Kidney capillary endothelial cell (primary cell): ENCODE data around the gene TMCO4.
"Not testable (repeated sequence)": the region's sequence is repeated elsewhere in the genome, so short reads cannot be mapped to it uniquely, and the experiment has no call there.

Source experiments
- DNase-seq: peaks from one replicate; pipeline ENCODE4 v3.0.0-alpha.2; 2018; ENCODE audit warnings: low spot score

TMCO4 gene

DNA sequence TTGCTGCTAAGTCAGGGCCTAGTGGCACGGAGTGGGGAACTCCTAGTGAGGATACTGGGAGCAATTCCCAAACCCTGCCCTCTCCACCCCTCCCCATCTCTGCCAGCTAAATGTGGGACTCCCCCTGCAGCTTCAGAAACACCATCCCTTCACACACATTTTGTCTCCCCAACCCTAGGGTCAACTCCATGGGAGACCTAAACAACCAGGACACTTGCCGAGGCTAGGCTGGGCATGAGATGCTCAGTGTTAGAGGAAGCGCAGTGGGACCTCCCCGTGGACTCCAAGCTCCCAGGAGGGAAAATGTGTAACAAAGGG is 13.9 kb upstream of the TMCO4 start:
- no peak for DNase-seq

DNA sequence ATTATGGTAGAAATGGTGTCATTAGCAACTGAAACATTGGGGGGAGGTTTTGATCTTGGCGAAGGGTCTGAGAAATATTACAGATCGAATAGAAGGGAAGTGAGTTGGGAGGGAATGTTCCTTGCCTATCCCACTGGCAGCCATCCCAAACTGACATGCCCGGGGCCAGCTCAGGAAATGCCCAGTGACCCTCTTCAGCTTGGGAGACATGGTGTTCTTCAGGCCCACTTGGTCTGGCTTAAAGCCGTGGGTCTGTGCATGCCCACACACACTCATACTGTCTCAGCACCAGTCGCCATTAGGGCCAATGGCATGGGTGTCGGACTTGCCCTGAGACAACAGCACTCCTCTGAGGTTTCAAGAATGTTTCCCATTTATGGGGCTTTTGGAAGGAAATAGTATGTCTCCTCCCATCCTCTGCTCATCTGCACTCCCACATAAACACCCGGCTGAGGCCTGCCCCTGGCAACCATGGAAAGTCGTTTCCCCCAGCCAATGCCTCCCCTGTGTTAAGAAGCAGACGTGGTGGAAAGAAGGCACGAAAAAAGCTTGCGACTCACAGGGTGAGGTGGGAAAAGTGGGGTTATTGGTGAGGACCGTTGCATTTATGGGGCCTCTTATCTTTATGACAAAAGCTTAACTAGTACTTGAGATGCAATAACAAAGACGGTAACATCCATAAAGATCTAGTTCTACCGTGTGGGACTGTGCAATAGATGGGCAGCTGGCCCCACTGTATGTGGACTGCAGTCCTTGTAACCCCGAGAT is 13.3 kb upstream of the TMCO4 start:
- no peak for DNase-seq

DNA sequence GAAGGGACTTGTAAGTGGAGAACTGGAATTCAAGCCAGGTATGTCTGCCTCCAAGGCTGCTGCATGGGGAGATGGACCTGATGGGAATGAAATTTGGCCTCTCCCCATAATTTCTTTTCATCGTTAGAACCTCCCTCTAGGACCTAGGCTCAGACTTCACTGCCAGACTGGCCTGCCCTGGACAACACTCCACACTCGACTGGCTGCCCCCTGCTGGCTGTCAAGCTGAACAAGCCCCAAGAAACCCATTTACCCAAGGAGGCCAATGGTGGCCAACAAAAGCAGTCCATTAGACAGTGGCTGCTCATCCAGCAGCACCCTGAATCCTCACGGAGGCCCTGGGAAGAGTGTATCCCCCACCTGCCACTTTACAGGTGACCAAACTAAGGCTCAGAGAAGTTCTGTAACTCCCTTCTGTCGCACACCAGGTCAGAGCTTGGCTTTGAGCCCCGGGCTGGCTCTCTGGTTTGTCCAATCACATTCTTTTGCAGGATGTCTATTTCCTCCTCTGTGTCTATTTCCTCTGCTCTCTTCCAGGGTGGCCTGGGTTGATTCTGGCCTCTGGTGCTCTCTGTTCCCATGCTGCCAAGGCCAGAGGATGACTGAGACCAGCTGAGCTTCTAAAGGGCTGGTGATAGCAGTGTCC is 11.6 kb upstream of the TMCO4 start:
- peak; percentile 29 for DNase-seq

DNA sequence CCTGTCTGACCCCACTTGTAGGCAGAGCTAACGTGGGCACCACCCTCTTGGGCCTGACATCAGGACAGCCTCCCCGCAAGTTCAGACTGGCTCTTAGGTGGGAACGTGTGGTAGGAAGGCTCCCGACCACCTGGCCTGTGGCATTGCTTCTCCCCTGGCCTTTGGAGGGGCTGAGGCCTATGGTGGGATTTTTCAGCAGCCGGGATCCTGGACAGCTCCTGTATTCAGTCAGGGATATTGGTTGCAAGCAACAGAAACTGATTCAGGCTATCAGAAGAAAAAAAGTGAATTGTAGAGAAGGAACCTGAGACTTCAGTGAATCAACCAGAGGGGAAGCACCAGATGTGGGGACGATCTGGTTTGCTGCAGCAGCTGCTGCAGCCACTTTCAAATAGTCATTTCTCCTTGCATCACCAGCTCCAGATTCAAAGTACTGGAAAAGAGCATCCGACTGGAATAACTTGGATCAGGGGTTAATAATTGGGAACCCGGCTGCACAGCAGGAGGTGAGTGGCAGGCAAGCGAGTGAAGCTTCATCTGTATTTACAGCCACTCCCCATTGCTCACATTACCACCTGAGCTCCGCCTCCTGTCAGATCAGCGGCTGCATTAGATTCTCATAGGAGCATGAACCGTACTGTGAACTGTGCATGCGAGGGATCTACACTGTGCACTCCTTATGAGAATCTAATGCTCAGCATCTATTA is 9.5 kb upstream of the TMCO4 start:
- DNase-seq = no peak

DNA sequence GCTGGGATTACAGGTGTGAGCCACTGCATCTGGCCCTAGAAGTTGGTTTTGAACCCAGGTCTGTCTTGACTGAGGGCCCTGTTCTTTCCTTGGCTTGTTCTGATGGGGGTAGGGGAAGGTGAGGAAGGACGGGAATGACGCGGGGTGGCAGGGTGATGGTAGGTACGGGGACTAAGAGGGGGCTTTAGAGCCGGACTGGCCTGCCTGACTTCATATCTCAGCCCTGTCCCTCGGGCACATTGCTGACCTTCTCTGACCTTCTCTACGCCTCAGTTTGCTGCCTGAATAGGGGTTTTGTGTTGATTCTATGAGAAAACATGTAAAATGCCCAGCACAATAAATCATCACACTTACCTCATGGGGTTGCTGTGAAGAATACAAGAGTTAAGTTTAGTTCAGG is 8.6 kb upstream of the TMCO4 start:
- DNase-seq = no peak

DNA sequence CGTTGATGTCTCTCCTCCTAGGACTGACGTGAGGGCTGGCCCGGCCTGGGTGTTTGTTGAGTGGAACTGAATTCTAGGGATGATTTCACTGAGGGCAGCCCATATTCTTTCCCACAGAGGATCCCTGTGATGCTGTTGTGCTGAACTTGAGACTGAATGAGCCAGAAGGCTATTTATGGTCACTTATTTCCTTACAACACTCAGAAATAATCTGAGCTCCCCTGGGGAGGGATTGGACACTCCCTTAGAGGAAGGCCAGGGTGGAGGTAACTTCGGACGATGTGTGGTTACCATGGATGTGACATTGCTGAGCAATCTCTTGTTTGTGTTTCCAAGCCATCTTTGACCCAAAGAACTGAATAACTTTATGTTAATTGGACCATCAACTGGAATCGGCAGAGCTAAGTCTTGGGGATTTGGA is 5.1 kb upstream of the TMCO4 start:
- DNase-seq = no peak

DNA sequence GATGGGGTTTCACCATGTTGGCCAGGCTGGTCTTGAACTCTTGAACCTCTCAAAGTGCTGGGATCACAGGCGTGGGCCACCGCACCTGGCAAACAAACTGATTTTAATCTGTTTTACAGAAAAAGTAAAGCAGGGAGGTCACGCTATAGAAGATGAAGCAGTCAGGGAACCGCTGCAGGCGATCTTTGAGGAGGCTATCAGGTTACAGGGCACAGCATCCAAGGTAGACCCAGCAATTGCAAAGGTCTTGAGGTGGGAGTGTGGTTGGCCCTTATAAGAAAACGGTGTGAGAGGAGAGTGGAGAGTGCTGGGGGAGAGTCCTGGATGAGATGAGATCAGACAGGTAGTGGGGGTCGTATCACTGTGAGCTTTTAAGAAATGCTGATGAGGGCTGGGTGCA is 2.6 kb upstream of the TMCO4 start:
- DNase-seq = no peak

DNA sequence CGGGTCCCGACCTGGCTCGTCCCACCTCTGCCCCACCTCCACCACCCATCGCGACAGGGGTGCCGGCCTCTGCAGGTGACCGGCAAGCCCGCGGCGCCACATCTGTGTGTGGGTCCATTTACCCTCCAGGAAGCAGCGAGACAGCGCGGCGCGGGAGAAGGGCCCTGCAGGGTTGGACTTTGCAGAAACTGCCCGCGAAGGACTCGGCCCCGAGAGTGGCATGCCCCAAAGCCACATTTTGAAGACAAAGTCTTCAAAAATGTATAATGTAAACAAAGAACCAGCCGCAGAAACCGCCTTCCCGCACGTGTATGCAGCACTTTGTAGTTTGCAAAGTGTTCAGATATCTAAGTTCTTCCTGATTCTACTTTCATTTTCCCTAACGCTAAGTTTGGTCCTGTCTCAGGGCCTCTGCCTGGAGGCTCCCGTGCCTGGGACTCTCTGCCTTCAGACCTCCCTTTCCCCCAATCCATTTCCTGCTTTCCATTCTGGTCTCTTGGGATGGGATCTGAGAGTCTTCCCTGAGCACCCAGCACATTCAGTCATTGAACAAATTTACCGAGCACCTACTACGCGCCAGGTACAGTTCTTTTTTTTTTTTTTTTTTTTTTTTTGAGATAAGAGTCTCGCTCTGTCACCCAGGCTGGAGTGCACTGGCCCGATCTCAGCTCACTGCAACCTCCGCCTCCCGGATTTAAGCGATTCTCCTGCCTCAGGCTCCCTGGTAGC is 524 bp upstream of the TMCO4 start:
- DNase-seq = peak; percentile 58

DNA sequence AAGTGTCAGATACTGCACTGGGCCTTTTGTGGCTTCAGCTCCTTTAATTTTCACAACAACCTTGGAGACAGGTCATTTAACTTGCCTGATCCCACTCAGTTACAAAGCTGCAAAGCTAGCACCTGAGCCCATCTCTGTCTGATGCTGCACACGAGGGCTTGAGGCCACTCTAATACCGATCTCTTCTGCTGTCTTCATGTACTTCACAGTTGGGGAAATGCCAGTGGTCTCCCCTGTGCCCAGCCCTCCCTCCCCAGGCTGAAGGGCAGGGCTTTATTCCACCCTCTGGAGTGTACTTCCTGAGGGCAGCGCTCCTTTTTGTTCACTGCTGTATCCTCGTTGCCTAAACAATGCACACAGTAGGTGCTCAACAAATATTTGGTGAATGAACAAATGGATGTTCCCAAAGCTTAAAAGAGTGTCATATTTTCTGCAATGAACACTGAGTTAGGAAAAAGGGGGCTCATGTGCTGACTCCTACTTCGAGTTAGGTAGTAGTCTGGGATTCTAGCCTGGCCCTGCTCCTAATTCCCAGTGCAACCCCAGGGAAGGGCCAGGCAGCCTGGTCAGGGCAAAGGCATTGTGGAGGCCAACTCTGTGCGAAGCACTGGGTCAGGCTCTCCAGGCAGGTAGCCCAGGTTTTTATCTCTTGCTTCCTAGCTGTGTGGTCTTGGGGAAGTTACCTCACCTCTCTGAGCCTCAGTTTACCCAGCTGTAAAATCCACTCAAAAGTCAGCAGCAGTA is 1.1 kb downstream of the TMCO4 start:
- DNase-seq = no peak

DNA sequence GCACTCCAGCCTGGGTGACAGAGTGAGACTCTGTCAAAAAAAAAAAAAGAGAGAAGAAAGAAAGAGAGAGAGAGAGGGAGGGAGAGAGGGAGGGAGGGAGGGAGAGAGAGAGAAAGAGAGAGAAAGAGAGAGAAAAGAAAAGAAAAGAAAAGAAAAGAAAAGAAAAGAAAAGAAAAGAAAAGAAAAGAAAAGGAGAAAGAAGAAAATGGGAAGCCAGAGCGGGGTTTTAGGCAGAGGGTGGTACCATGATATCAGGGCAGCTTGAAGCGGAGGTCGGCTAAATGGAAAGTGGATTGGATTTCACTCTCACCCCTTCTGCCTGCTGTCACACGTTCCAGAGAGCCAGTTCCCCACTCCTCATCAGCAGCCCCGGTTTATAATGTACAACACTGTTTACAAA is 1.9 kb downstream of the TMCO4 start:
- no peak for DNase-seq

DNA sequence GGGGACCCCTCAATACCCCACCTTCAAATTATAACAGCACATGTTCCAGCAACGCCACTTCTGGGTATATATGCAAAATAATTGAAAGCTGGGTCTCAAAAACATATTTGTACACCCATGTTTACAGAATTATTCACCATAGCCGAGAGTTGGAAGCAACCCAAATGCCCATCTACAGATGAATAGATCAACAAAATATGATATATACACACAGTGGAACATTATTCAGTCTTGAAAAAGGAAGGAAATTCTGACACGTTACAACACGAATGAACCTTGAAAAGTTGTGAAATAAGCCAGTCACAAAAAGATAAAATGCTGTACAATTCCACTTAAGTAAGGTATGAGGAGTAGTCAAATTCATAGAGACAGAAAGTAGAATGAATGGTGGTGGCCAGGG is 5.1 kb downstream of the TMCO4 start:
- DNase-seq = no peak

DNA sequence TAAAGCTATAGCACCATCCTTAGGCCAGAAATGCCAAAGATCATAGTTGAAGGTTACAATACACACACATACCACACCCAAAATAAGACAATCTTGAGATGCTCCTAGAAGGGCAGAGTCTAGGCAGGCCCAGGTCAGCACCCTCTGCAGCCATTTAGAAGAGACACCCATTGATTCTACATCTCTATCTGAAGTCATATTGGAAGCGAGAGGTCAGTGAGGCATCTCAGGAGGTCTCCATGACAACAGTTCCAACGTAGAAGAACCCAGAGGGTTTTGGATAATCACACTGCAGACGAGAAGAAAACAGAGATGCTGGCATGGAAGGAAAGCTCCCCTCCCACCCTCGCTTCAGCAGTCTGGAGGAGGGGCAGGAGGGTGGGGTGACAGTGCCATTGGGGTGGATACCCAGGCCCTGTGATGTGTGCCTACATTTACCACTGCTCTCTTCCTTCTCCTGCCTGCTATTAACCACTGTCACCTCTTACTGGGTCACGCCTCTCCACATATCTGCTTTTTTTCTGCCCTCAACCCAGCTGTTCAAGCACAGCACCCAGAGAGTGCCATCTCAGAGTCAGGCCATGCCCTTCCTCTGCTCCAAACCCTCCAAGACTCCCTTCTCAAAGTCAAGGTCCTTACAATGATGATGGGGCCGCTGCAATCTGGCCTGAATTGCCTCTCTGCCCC is 6.2 kb downstream of the TMCO4 start:
- DNase-seq = no peak

DNA sequence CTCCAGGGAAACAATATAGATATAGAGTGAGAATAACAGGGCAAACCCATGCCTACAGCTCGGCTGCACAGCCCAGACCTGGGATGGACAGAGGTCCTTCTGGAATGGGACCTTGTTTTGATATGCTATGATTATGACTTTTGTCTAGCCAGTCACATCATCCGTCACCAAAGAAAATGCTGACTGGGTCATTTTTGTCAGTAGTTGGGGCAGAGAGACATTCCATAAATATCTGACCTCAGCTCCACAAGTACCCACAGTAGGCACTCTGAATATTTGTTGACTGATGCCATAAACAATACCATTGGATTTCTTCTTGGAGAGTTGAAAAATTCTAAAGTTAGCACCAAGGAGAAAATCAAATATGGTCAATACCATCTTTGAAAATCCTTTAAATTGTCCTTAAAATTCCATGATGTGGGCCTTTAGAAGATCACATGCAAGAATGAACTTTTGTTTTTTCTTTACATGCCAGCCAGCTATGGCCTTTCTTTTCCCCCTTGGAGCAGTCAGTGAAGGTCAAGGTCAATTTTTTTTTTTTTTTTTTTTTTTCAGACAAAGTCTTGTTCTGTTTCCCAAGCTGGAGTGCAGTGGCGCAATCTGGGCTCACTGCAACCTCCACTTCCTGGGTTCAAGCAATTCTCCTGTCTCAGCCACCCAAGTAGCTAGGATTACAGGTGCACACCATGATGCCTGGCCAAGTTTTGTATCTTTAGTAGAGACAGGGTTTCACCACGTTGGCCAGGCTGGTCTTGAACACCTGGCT is 7.3 kb downstream of the TMCO4 start:
- DNase-seq = no peak

DNA sequence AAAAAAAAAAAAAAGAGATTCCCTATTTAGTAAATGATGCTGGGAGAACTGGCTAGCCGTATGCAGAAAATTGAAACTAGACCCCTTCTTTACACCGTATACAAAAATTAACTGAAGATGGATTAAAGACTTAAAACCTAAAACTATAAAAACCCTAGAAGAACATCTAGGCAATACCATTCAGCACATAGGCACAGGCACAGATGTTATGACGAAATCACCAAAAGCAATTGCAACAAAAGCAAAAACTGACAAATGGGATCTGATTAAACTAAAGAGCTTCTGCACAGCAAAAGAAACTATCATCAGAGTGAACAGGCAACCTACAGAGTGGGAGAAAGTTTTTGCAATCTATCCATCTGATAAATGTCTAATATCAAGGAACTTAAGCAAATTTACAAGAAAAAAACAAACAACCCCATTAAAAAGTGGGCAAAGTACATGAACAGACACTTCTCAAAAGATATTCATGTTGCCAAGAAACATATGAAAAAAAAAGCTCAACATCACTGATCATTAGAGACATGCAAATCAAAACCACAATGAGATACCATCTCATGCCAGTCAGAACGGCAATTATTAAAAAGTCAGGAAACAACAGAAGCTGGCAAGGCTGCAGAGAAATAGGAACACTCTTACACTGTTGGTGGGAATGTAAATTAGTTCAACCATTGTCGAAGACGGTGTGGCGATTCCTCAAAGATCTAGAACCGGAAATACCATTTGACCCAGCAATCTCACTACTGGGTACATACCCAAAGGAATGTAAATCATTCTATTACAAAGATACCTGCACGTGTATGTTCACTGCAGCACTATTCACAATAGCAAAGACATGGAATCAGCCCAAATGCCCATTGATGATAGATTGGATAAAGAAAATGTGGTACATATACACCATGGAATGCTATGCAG is 9.4 kb downstream of the TMCO4 start:
- not testable (repeated sequence) for DNase-seq

DNA sequence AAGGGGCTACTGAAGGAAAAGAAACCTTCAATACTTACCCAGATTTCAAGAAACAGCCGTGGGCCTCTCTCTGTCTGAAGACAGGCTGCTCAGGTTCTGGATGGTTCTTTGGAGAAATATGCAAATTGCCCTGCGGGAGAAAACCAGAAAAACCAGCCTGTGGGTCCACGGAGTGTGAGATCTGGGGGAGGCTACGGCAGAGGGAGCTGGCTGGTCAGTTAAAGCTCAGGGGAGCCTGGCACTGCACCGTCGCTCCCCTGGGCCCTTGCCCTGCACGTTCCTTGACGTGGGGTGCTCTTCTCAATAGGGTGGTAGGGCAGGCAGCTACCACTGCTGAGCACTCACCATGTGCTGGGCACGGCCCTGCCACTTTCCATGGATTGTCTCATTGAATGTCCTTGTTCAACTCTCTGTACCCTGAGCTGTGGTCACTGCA is 12.7 kb downstream of the TMCO4 start:
- no peak for DNase-seq

DNA sequence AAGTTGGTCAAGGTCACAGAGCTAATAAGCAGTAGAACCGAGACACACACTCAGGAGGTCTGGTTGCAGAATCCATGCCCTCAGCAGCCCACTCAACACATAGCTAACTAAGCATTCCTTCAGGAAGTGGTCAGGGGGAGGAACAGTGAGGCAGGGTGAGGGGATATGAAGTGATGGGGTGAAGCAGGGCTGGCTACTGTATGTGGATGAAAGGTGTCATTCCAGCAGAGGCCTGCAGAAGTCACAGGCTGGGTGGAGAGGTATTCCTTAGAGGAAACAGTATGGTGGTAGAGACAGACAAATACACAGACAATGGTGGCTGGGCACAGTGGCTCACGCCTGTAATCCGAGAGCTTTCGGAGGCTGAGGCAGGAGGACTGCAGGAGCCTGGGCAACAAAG is 14.1 kb downstream of the TMCO4 start:
- no peak for DNase-seq

DNA sequence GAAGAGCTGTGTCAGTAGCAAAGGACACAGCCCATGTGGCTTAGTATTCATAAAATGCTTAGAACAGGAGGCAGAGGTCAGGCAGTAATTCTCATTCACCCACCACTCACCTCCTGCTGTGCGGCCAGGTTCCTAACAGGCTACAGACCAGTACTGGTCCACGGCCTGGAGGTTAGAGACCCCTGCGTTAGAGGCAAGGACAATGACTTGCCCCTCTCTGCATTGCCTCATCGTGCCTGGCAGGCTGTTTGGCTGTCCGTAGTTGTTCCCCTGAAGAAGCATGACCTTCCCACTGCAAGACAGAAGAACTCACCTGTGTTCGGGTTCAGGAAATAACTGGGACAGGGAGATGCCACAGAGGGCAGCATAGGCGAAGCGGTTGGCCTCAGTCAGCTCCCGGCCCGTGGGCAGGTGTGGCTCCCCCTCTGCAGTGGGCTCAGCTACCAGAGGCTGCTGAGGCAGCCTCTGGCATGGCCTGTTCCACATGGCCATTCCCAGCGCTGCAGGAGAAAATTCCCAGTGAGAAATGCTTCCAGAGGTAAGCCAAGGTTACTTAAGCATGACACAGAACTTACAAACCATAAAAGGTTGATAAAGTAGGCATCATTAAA is 19.3 kb downstream of the TMCO4 start:
- DNase-seq = no peak

DNA sequence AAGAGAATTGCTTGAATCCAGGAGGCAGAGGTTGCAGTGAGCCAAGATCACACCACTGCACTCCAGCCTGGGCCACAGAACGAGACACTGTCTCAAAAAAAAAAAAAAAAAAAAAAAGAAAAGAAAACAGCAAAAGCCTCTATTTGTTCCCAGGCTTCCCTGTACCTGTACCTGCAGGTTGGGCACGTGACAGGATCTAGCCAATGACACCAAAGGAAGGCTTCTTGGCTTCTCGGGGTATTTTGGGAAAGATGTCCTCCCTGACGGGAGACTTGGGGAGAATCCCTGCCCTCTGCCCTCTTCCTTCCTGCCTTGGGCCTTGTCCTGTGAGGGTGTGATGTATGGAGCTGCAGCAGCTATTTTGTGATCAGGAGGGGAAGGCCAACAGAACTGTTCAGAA is 22.8 kb downstream of the TMCO4 start:
- DNase-seq = no peak

DNA sequence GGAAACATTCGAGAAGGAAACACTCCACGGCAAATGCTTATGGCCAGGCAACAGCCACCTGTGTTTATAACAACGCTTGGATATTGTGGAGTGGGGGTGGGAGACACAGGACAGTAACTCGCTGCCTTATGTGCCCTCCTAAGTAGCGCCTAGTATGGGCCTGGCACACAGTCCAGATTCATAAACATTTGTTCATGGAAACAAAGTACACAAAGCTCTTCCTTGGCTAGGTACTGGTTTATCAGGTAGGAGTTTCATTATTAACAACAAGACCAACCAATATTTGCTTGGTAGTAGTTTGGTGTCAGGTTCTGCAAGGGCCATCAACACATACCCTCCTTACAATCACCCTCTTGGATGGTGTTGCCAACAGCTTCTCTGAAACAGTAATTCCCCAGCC is 23.4 kb downstream of the TMCO4 start:
- no peak for DNase-seq
